NCI-H460 (cell line): ENCODE results near the gene COL23A1. TPM values are rescaled to one million over a fixed set of nuclear protein-coding genes. Genes with fewer than 3 reads are reported as not detected.

Experiments used
- DNase-seq: peaks from one replicate; pipeline ENCODE4 v3.0.0-alpha.2; 2016; ENCODE audit warnings: low read depth; ENCODE audit errors: extremely low read depth
- total RNA-seq: library from RNA; depleted of rRNA; stranded (reverse); fragments of >200 nt; shearing (Covaris generic); gene quantifications from 2 replicates; pipeline ENCODE4 v1.2.3, GENCODE V29; 2014

Gene COL23A1
- total RNA-seq, 1 experiment from 2014 or later = not detected

GRCh38 chr5:178429491-178430185 lies 160.6 kb downstream of the COL23A1 start:
- DNase-seq = no peak

GRCh38 chr5:178429156-178429468 lies 161.1 kb downstream of the COL23A1 start:
- DNase-seq = no peak

DNA sequence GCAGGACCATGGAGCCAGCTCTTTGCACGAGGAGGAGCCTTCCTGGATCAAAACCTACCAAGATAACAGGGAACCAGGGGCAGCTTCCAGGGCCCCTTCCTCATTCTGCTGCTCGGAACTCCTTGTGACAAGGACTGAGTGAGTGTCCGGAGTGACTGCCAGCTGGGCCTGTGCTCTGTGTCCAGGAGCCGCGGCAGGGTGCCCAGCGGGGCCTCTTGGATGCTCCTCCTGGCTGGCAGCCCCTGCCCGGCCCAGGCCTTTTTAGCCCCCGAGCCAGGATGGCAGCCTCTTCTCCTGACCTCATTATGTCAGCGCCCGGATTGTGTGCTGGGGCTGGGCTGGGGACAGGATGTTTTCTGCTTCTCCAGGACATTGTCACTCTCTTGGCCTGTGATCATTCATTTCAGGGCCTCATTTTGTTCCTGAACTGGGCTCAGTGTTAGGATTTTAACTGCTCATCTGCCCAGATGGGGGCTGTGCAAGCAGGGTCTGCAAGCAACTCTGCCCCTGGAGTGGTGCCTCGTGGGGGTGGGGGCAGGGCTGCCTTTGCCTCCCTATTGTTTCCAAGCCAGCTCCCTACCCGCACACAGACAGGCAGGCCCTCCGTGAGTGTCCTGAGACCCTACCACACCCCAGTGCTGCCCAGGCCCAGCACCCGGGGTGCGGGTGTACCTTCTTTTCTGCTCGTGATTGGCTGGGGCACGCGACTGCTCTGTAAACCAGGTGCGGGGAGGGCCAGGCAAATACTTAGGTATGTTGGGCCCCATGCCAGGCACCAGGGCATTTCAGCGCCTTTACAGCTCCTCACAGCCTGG lies 161.6 kb downstream of the COL23A1 start:
- DNase-seq = no peak

GRCh38 chr5:178427576-178428197 lies 162.5 kb downstream of the COL23A1 start:
- no peak for DNase-seq

DNA sequence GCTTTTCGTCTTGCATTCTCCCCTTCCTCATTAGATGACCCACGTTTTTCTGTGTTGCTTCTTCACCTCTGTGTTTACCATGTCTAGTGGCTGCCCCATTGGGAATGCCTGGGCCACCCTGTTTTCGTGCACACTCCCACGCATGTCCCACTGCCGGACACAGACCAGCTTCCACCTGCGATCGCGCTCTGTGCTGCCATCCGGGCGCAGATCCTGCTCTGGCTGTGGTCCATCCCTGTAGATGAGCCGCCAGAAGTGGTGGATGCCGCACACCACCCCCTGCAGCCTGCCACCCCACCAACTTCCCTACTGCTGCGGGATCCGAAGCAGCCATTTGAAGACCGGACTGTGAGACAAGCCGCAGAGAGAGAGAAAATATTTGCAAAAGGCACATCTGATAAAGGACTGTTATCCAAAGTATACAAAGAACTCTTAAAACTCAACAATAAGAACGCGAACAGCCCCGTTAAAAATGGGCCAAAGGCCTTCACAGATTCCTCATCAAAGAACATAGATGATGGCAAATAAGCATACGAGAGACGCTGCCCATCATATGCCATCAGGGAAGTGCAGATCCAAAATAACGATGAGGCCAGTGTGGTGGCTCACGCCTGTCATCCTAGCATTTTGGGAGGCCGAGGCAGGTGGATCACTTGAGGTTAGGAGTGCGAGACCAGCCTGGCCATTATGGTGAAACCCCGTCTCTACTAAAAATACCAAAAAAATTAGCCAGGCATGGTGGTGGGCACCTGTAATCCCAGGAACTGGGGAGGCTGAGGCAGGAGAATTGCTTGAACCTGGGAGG lies 163.7 kb downstream of the COL23A1 start:
- no peak for DNase-seq

GRCh38 chr5:178425621-178426068 lies 164.5 kb downstream of the COL23A1 start:
- no peak for DNase-seq

GRCh38 chr5:178424810-178425177 lies 165.4 kb downstream of the COL23A1 start:
- no peak for DNase-seq

DNA sequence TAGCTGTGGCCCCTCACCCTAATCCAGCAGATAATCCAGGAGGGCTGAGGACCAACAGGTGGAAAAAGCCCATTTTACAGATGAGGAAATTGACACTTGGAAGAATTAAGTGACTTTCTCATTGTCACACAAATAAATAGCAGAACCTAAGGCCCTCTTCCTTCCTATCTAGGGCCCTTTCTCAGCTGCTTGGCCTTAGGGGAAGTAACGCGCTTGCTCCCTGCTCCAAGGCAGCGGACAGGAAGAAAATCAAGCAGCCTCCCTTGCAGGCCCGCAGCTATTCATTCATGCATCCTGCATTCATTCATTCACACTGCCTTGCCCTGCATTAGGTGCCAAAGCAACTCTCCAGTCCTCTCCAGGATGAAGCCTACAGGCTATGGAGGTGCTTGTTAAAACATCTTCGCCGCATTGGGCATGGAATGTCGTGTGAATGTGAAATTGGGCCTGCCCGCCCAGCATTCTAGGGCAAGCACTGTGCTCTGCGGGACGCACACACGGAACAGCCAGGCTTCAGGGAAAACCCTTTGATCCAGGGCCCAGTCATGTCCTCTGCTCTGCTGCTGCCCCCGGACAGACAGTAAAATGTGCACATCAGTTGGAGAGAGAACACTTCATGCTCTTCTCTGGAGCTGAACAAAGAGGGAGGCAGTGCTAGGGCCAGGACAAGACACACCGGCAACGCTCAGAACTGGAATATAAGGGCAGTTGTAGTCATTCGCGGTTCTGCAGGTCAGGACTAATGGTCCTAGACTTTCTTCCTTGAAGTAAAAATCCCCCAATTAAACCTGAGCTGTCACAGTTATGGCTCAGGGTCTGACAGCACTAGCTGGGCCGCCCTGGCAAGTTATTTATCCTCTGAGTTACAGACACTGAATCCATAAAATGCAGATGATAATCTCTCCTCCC lies 166.0 kb downstream of the COL23A1 start:
- DNase-seq = no peak

DNA sequence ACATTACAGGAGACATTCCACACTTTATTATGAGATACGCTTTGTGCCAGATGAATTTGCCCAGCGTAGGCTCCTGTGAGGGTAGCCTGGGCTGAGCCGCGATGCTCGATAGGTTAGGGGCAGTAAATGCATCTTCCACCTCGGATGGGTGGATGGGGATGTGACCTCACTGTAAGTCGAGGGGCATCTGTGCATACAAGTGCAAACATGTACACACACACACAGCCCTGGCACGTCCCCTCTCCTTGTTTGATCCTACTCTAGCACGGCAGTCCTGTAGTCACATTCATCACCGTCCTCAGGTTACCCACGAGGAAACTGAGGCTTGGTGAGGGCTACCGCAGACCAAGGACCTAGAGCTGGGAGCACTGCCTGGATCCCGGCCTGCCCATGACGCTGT lies 166.8 kb downstream of the COL23A1 start:
- no peak for DNase-seq

DNA sequence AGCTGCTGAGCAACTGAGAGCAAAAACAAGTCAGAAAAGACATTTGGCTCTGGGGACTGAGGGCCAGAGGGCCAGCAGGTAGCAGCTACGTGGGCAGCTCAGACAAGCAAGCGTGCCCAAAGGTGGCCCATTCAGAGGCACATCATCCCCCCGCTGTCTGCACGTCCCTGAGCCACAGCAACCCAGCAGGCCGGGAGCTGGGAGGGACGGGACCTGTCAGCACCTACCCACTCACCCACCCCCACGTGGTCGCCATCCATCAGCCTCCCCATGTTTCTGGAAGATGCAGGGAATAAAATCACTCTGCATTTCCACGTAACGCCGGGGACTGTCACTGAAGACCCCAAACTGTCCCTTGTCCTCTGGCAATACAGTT lies 167.8 kb downstream of the COL23A1 start:
- DNase-seq = no peak

GRCh38 chr5:178421699-178422399 lies 168.3 kb downstream of the COL23A1 start:
- no peak for DNase-seq

GRCh38 chr5:178421128-178421527 lies 169.1 kb downstream of the COL23A1 start:
- DNase-seq = no peak

- no peak for DNase-seq
Observed at GRCh38 chr5:178420354-178420781, 169.8 kb downstream of the COL23A1 start.

- no peak for DNase-seq
Observed at GRCh38 chr5:178419651-178420050, 170.5 kb downstream of the COL23A1 start.

GRCh38 chr5:178419196-178419595 lies 171.0 kb downstream of the COL23A1 start:
- DNase-seq = no peak

GRCh38 chr5:178418471-178419010 lies 171.7 kb downstream of the COL23A1 start:
- DNase-seq = no peak

DNA sequence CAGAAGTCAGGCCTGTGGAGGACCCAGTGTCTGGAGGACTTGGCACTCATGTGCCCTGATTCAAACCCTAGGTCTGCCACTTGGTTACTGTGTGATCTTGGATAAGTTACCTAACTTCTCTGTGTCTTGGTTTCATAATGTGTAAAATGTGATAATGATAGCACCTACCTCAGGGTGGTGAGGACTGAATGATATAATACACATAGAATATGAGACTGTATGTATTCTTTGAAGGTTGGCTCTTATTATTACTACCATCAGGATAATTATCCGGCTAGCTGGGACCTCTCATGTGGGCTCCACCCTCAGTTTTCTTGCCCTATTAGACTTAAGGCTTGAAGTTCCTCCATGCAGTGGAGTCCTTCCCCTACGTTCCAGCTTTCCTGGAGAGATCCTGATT lies 172.2 kb downstream of the COL23A1 start:
- no peak for DNase-seq

GRCh38 chr5:178417391-178417811 lies 172.8 kb downstream of the COL23A1 start:
- DNase-seq = no peak

DNA sequence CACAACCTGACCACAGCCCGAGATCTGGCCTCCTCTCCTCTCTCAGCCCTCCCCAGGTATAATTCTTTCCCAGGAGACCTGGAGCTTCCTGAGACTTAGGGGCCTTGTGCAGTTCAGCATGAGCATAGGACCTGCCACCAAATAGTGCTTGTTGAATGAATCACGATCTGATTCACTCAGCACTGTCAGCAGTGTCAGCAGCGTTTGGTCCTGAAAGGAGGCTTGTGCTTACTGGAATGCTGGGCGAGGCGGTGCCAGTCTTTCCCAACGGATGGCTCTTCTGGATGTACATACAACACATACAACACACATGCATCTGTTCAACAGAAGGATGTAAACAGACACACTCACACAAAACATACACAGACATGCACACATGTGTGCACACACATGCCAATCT lies 173.3 kb downstream of the COL23A1 start:
- no peak for DNase-seq
